Colonic mucosa (tissue), 4 donors: Measurements from ENCODE around the gene TMEM255A. TPM values are rescaled to one million over a fixed set of nuclear protein-coding genes. Genes with fewer than 3 reads are reported as not detected.

Source experiments
- DNase-seq: peaks from one replicate; pipeline ENCODE4 v3.0.0-alpha.2; 2020
- H3K27ac ChIP-seq: fragments of 200-600 bp; one replicate; pipeline ENCODE4 v1.8.0; 2021
- H3K27me3 ChIP-seq: fragments of 200-600 bp; one replicate; pipeline ENCODE4 v1.8.0; 2021
- H3K36me3 ChIP-seq: fragments of 200-600 bp; one replicate; pipeline ENCODE4 v1.8.0; 2021
- H3K4me1 ChIP-seq: fragments of 200-600 bp; one replicate; pipeline ENCODE4 v1.8.0; 2021; ENCODE audit warnings: mild to moderate bottlenecking
- H3K4me3 ChIP-seq: fragments of 200-600 bp; one replicate; pipeline ENCODE4 v1.8.0; 2021
- H3K9ac ChIP-seq, 2 donors: one replicate each; pipeline ENCODE4 v1.7.0; 2013; ENCODE audit warnings: control low read depth in 2 of 2, low read depth in 2 of 2, low read length in 2 of 2
- H3K9me3 ChIP-seq: fragments of 200-600 bp; one replicate; pipeline ENCODE4 v1.8.0; 2021
- intact Hi-C: fragments of 100-400 bp; cut with DNase I; formaldehyde crosslinking; loops from one replicate; pipeline ENCODE4 v1.14.1; 2022
- total RNA-seq, 2 donors: library from RNA; stranded (reverse); fragmentation: NEBNext Ultra II Directional in 1 of 2; extraction: Animal tissue kit (Norgen Biotek cat#: 25700) in 1 of 2; gene quantifications; one replicate each; pipeline ENCODE4 v1.2.1, GENCODE V29; 2021
- TF ChIP-seq, protein P1 (sequence below): fragments of 200-600 bp; IDR thresholded peaks from one replicate; pipeline ENCODE4 v1.8.0; 2022; ENCODE audit warnings: antibody characterized with exemption, mild to moderate bottlenecking
- donor health status: healthy.
- donor health status: DM: no; HTN: no; CAD: no.
- donor health status: DM: no; HTN: no; CAD: no.

Gene TMEM255A
- total RNA-seq, 2 donors from 2014 or later, result 1.1 to 2.6 TPM

DNA sequence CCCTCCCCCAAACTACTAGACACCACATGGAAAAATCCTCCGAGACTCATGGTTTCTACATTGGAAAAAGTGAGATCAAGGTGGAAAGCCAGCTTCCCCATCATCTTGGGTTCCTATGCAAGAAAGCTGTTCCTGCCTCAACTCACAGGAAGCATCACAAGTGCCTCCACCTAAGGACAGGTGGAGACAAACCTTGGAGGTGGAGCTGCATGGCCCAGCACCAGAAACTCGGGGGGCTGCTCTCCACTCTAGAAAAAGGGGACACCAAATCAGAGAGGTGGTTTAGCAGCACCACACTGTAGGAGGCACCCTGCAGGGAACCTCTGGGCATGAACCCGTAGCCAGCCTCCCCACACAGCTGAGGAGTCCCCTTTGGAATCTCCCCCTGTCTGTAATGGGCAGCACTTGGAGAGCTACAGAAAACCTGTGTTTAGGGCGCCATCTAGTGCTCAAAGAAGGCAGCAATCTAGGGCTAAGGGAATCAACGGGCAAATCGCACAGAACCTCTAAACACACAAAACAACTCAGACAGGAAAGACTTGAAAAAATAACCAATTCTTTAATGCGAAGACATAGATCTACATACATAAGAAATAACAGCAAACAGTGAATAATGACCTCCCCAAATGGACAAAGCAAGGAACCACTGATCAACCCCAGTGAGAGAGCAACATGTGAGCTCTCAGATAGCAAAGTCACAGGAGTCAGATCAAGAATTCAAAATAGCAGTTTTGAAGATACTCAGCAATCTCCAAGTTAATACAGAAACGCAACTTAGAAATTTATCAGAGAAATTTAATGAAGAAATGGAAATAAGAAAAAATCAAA is 97.6 kb downstream of the TMEM255A start:
- Histone ChIP-seq H3K4me1 (no peaks in the 10 kb centered on the region), H3K4me3 (no peak overlapping the region), H3K27me3 (no peaks in the 10 kb centered on the region), H3K9me3 (no peaks in the 10 kb centered on the region), H3K27ac (no peak overlapping the region), H3K9ac (no peak overlapping the region), H3K36me3 (no peaks in the 10 kb centered on the region)
- intact Hi-C loops, result no loop called here
- TF ChIP-seq, protein P1, sequence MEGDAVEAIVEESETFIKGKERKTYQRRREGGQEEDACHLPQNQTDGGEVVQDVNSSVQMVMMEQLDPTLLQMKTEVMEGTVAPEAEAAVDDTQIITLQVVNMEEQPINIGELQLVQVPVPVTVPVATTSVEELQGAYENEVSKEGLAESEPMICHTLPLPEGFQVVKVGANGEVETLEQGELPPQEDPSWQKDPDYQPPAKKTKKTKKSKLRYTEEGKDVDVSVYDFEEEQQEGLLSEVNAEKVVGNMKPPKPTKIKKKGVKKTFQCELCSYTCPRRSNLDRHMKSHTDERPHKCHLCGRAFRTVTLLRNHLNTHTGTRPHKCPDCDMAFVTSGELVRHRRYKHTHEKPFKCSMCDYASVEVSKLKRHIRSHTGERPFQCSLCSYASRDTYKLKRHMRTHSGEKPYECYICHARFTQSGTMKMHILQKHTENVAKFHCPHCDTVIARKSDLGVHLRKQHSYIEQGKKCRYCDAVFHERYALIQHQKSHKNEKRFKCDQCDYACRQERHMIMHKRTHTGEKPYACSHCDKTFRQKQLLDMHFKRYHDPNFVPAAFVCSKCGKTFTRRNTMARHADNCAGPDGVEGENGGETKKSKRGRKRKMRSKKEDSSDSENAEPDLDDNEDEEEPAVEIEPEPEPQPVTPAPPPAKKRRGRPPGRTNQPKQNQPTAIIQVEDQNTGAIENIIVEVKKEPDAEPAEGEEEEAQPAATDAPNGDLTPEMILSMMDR, result peak; percentile 66
- DNase-seq, result peak; percentile 63

Other genes starting within 250 kb of the TMEM255A start
- gene RHOXF2B, start 233.8 kb downstream of the TMEM255A start, total RNA-seq, result not detected
- gene RHOXF1, start 195.5 kb downstream of the TMEM255A start, total RNA-seq, result under 1 TPM in 1 of 2 donors, not detected in 1; 0.45 TPM
- gene RHOXF2, start 152.8 kb downstream of the TMEM255A start, total RNA-seq, result under 1 TPM in 1 of 2 donors, not detected in 1; 0.25 TPM
- gene ZBTB33, start 60.6 kb downstream of the TMEM255A start, total RNA-seq, result 10 to 100 TPM; 11.3 to 13.6 TPM
- gene ATP1B4, start 50.6 kb upstream of the TMEM255A start, total RNA-seq, result not detected
- 10 to 100 TPM; 43.4 to 77.2 TPM for gene LAMP2, start 157.8 kb upstream of the TMEM255A start, total RNA-seq
- 10 to 100 TPM; 29.7 to 38.1 TPM for gene CUL4B, start 249.5 kb upstream of the TMEM255A start, total RNA-seq